ENCODE results near the gene PKD1. TPM values are rescaled to one million over a fixed set of nuclear protein-coding genes. Genes with fewer than 3 reads are reported as not detected.

PKD1 gene
- total RNA-seq, 1 donor from 2014 or later = 80.2 TPM

DNA sequence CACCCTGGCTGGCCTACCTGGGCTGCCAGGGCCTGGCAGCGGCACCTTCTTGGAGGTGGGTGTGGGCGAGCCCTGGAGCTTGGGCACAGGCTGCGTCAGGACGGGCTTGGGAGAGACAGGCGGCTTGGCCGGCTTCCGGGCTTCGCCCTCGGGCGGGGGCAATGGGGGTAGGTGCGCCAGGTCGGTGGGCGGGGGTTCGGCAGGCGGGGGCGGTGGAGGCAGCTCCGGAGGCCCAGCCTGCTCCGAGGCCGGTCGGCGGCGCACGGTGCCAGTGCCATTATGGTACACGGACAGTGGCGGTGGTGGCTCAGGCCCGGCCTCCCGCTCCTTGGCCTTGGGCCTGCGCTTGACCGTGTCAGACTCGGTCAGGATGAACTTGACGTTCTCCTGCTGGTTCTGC lies 43.9 kb upstream of the PKD1 start:
- no peak for DNase-seq (ENCODE audit: low read depth)
- TF ChIP-seq, protein P1, sequence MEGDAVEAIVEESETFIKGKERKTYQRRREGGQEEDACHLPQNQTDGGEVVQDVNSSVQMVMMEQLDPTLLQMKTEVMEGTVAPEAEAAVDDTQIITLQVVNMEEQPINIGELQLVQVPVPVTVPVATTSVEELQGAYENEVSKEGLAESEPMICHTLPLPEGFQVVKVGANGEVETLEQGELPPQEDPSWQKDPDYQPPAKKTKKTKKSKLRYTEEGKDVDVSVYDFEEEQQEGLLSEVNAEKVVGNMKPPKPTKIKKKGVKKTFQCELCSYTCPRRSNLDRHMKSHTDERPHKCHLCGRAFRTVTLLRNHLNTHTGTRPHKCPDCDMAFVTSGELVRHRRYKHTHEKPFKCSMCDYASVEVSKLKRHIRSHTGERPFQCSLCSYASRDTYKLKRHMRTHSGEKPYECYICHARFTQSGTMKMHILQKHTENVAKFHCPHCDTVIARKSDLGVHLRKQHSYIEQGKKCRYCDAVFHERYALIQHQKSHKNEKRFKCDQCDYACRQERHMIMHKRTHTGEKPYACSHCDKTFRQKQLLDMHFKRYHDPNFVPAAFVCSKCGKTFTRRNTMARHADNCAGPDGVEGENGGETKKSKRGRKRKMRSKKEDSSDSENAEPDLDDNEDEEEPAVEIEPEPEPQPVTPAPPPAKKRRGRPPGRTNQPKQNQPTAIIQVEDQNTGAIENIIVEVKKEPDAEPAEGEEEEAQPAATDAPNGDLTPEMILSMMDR (conservative IDR thresholded peaks at IDR 0.05; ENCODE audit: low read depth, low read length) = no peak
- H3K4me3 ChIP-seq (ENCODE audit: low read depth, low read length) = no peak overlapping the region

DNA sequence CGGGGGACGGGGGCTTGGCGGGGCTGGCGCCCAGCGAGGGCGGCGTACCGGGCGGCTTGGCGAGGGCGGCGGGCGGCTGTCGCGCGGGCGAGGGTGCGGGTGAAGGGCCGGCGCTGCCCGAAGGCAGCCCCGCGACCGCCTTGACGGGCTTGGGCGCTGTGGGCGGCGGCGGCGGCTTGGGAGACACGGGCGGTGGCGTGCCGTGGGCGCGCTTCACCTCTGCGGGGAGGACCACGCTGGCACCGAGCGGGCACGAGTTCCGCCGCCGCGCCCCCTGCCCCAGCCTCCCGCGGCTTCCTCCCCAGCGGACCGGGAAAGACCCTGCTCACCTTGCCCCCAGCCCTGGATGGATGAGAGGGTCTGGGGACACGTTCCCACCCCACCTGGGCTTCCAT lies 43.4 kb upstream of the PKD1 start:
- TF ChIP-seq, protein P1 (conservative IDR thresholded peaks at IDR 0.05; ENCODE audit: low read depth, low read length) = no peak

DNA sequence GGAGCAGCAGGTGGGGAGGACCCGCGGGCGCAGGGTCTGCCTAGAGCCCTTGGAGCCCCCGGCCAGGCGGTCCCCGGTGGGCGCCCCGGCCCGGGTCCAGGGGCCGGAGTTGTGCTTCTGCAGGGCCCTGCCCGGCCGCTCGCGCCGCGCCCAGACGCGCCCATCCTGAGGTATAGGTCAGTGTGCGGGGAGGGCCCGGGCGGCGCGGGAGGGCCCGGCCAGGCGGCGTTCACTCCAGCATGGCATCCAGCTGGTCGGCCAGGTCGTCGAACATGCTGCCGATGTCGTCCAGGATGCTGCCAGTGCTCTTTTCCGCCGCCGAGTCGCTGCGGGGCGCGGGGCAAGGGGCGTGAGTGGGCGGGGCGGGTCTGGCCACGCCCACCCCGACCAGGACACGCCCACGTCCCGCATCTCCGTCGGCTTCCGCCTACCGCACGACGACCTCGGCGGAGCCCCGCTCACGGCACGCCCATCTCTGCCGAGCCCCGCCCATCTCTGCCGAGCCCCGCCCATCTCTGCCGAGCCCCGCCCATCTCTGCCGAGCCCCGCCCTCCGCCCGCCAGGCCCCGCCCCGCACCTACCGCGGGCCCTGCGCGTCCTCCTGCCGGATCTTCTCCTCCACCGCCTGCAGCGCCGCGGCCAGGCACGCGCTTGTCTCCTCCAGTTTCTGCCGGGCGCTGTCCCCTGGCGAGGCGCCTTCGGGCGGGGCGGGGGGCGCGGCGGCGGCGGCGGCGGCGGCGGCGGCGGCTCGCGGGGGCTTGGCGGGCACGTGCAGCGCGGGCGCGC lies 42.8 kb upstream of the PKD1 start:
- no peak overlapping the region for H3K4me3 ChIP-seq (ENCODE audit: low read depth, low read length)
- DNase-seq (ENCODE audit: low read depth) = no peak
- TF ChIP-seq, protein P1 (conservative IDR thresholded peaks at IDR 0.05; ENCODE audit: low read depth, low read length) = no peak

More for the DNA sequence above, 43.4 kb upstream of the PKD1 start:
- H3K4me3 ChIP-seq (ENCODE audit: low read depth, low read length) = no peak overlapping the region
- no peak for DNase-seq (ENCODE audit: low read depth)

DNA sequence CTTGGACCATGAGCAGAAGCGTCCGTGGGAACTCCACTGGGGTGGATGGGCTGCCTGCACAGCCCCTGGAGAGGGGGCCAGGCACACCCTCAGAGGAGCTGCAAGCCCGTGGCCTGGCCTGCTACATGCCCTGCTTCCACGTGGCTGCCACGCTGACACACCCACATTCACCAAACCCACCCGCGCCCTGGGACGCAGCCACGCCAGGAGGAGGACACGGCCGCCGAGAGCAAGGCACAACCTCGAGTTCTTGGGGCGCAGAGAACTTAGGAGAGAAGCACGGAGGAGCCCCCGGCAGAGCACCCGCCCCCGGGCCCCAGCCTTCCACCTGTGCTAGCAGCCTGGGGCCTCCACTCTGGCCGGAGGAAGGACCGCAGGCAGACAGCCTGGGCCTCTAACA lies 41.9 kb upstream of the PKD1 start:
- no peak overlapping the region for H3K4me3 ChIP-seq (ENCODE audit: low read depth, low read length)
- no peak for DNase-seq (ENCODE audit: low read depth)
- TF ChIP-seq, protein P1 (conservative IDR thresholded peaks at IDR 0.05; ENCODE audit: low read depth, low read length) = no peak

GRCh38 chr16:2177101-2177500 lies 41.4 kb upstream of the PKD1 start:
- TF ChIP-seq, protein P1 (conservative IDR thresholded peaks at IDR 0.05; ENCODE audit: low read depth, low read length) = no peak
- no peak for DNase-seq (ENCODE audit: low read depth)

GRCh38 chr16:2176047-2176446 lies 40.3 kb upstream of the PKD1 start:
- H3K4me3 ChIP-seq (ENCODE audit: low read depth, low read length) = no peak overlapping the region
- DNase-seq (ENCODE audit: low read depth) = no peak
- TF ChIP-seq, protein P1 (conservative IDR thresholded peaks at IDR 0.05; ENCODE audit: low read depth, low read length) = no peak

More at GRCh38 chr16:2177101-2177500, 41.4 kb upstream of the PKD1 start:
- no peak overlapping the region for H3K4me3 ChIP-seq (ENCODE audit: low read depth, low read length)

- no peak overlapping the region for H3K4me3 ChIP-seq (ENCODE audit: low read depth, low read length)
- TF ChIP-seq, protein P1 (conservative IDR thresholded peaks at IDR 0.05; ENCODE audit: low read depth, low read length) = no peak
- no peak for DNase-seq (ENCODE audit: low read depth)
These were observed 39.8 kb upstream of the PKD1 start for GRCh38 chr16:2175454-2175853.

All from epithelial cell of proximal tubule (primary cell).